GM18873 (cell line): ENCODE data around the gene PPP1R14C.

Experiments used
- ATAC-seq: cut with Tn5 transposase; IDR thresholded peaks from one replicate; pipeline ENCODE4 v1.9.1; 2021; ENCODE audit warnings: mild to moderate bottlenecking, moderate library complexity, moderate number of reproducible peaks; ENCODE audit not compliant: unreplicated experiment, low FRiP score

PPP1R14C gene

DNA sequence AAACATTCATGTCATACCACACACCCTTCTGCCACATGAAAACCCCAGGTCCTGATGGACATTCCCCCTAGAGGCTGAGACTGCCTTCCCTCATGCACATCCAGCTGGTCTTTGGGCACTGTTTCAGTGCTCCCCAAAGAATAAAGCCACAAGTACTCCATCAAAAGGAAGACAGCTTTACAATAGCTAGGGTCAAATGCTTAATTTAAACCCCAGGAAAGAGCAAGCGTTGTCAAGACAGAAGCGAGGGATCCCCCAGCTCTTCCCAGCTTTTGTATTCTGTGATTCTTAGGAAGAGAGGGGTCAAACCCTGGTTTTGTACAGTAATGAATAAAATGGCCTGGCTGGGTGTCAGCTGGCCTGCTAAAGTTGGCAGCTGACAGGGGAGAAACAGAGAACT lies 143.6 kb downstream of the PPP1R14C start:
- no peak for ATAC-seq

DNA sequence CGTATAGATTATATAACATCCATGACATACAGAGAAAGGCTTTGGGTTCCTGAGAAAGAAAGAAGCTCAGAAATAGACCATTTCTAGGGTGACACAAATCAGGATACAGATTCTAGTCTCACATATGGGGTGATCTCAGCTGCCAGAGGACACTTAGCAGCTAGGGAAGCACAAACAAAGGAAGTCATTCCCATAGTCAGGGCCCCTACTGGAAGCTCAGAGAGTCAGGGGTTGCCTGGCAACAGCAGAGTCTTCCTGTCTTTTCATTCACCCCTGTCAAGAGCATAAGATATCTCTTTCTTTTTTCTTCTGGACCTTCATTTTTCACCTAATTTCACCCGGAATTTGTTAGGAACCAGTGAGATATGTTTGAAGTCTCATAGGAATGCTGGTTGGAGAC lies 144.1 kb downstream of the PPP1R14C start:
- no peak for ATAC-seq

DNA sequence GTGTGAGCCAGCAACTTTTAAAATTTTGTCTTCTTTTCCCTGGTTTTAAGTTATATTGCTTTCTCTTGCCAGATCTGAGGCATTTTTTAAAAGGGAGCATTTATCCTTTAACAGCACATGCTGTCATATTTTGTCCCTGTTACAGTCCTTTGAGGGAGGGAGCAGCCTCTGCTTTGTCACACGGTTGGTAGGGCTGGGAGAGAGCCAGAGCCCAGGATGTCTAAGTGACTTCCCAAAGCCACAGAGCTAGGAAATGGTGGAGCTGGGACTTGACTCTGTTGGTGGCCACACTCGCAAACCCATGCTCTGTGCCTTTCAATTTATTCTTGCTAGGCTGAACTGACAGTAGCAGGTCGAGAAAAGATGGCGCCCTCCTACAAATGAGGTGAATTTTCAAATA lies 145.6 kb downstream of the PPP1R14C start:
- no peak for ATAC-seq

DNA sequence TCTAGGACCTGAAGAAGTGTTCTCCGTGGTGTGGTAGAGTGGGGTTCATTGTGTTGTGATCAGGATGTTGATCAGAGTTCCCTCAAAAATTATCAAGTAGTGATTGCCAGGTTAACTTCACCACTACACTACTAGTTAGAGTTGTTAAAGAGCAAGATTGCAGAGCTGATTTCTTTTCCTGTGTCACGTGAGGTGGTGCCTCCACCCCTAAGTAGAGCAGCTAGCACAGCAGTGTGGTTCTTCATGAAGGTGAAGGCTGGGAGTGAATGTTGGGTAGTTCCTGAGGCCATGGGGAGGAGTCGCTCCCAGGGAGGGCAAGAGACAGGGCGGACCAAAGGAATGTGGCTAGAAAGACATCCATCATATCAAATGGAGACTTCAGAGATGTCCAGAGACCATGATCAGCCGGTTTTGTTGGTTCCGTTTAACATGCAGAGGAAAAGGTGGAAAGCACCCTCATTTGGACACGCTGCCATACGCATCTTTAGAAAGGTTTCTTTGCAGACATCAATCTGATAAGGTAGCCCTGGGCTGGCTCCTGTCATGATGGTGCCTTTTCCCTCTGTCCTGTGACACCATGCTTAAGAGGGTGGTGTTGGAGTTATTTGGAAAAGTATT lies 146.7 kb downstream of the PPP1R14C start:
- no peak for ATAC-seq

- ATAC-seq, result no peak
Observed at GRCh38 chr6:150290429-150290828, 147.6 kb downstream of the PPP1R14C start.

DNA sequence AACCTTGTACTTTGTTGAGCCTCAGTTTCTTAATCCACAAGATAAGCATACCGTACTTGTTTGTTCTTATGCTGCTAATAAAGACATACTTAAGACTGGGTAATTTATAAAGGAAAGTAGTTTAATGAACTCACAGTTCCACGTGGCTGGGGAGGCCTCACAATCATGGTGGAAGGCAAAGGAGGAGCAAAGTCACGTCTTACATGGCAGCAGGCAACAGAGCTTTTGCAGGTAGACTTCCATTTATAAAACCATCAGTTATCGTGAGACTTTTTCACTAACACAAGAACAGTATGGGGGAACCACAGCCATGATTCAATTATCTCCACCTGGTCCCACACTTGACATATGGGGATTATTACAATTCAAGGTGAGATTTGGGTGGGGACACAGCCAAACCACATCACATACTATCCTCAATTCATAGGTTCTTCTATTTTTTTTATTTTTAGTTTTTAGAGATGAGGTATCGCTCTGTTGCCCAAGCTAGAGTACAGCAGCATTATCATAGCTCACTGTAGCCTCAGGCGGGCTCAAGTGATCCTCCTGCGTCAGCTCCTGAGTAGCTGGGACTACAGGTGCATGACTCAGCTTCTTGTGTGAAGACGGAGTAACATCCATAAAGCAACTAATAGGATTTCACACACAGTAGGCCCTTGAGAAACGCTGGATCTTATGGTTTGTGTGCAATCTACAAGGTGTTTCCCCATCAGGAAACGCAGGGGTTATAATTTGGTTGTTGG lies 149.3 kb downstream of the PPP1R14C start:
- ATAC-seq, result no peak

DNA sequence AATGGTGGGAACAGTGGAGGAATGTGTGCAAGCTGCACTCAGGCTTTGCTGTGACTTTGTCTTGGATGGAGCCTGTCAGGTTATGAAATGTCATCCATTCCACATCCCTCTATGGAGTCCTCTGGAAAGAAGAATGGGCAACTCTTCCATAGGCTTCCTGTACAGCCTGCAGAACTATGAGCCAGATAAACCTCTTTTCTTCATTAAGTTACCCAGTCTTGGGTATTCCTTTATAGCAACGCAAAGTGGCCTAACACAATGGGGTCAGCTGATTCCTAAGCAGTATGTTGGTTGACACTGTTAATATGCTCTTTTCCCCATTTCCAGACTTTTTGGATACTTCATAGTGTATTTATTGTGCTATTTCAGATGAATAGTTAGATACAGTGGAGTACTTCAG lies 150.2 kb downstream of the PPP1R14C start:
- ATAC-seq, result no peak

DNA sequence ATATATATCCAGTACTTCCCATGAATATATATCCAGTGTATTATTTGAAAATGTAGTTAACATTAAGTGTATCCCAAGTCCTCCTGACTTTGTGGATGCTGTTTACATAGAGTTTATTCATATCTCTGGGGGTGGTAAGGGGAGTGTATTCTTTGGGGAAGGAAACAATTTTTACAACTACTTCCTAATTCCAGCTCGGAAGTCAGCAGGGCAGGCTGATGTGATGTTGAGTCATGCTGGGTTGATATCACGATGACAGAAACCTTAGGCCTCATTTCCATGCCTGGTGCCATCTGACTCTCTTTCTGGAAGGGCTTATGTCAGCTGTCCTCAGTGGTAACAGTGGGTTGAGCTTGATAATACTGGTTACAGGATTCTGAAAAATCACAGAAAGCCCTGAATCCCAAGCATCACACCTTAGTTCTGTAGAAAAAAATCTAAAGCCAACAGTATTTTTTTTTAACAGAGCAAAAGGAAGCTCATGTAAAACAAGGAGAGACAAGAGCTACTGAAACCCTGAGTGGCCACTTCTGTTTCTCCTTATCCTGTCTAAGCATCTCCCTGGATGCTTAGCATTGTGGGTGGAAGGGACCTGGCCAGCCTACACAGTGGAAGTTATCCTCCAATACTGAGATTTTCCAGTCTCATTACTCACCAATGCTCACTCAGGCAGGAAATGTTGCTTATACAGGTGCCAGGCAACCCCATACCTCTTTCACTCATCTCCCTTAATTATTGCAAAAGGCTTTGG lies 150.8 kb downstream of the PPP1R14C start:
- ATAC-seq, result no peak

DNA sequence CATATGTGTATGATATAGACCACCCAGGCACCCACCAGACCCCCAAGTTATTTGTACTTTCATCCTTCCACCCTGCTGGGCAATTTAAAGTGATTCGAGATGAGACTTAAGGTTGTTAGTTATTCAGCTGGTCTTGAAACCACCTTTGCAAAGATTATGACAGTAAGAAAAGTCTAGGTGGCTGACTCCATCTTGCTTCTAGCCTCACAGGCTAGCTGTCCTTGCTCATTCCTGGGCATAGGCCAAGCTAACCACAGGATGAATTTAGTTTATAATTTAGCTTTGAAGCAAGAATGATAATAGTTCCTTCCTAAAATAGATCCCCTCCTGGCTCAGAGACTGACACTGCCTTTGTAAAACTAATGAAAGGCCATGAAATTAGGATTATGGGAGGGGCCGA lies 154.0 kb downstream of the PPP1R14C start:
- ATAC-seq, result no peak

DNA sequence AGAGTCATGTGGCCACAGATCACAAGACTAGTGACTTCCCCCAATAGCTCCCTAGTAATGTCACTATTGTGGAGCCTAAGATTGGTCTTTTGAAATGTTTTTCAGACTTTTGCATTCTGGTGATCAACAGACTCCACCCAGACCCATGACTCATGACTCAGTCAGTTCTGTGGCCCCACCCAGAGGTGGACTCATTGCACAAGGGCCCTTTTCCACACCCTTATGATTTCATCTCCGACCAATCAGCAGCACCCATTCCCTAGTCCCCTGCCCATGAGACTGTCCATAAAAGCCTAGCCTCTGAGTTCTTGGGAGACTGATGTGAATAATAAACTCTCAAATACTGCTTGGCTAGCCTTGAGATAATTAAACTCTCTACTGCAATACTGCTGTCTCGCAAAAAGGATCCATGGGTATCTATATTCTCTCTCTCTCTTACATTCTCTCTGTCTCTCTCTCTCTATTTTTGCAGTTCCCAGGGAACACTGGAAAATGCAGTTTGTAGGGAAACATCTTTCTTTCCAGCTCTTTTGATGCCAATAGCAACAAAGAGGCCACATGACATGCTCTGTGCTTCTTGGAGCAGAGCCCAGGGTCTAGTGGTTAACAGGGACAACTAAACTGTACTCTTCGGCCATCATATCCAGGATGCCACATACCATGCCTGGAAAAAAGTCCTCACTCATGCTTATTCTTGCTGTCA lies 154.6 kb downstream of the PPP1R14C start:
- no peak for ATAC-seq

DNA sequence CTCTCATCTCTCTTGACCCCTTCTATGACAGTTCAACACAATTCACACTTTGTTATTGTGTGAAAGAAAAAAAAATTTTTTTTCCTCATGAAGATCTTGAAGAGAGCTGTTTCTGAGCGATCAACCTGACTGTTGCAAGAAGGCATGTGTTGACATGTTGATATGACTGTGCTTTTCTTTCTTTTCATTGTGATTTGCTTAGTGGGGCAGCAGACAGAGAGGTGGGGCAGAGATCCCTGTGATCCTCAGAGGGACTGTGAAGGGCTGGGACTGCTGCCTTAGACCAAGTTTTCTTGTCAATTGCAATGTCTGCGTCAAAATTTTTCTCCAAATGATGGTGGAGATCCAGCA lies 155.2 kb downstream of the PPP1R14C start:
- no peak for ATAC-seq

- ATAC-seq, result no peak
Observed at GRCh38 chr6:150298676-150299075, 155.8 kb downstream of the PPP1R14C start.
